GM23338 (cell line): Measurements from ENCODE around the gene EFNA4. TPM values are rescaled to one million over a fixed set of nuclear protein-coding genes. Genes with fewer than 3 reads are reported as not detected.

Source experiments
- ATAC-seq: fragments of 200-7000 bp; cut with Tn5 transposase; 3 replicates; pipeline ENCODE4 v1.9.1; 2020
- DNase-seq: peaks from one replicate; pipeline ENCODE4 v3.0.0-alpha.2; 2015; ENCODE audit warnings: low spot score
- H2AFZ ChIP-seq: fragments of 200-600 bp; sonication (generic); 2 replicates; pipeline ENCODE4 v1.8.0; 2016; ENCODE audit warnings: antibody characterized with exemption, mild to moderate bottlenecking, moderate library complexity
- H3F3A ChIP-seq: fragments of 200-600 bp; sonication (generic); replicated peaks from 2 replicates; pipeline ENCODE4 v1.8.0; 2017; ENCODE audit warnings: antibody characterized with exemption, mixed run types, low read depth
- H3K27ac ChIP-seq: fragments of 200-600 bp; sonication (generic); 2 replicates; pipeline ENCODE4 v1.6.1; 2016; ENCODE audit warnings: low read depth
- H3K27me3 ChIP-seq: fragments of 200-600 bp; sonication (generic); 2 replicates; pipeline ENCODE4 v1.8.0; 2016; ENCODE audit warnings: mild to moderate bottlenecking, mixed run types, moderate library complexity; ENCODE audit not compliant: insufficient read depth
- H3K36me3 ChIP-seq: fragments of 200-600 bp; sonication (generic); 2 replicates; pipeline ENCODE4 v1.8.0; 2016; ENCODE audit warnings: mild to moderate bottlenecking; ENCODE audit not compliant: insufficient read depth
- H3K4me1 ChIP-seq: fragments of 200-600 bp; sonication (generic); 2 replicates; pipeline ENCODE4 v1.8.0; 2016; ENCODE audit warnings: mild to moderate bottlenecking, moderate library complexity; ENCODE audit not compliant: insufficient read depth
- H3K4me2 ChIP-seq: fragments of 200-600 bp; sonication (generic); 2 replicates; pipeline ENCODE4 v1.7.1; 2017; ENCODE audit warnings: mixed run types
- H3K4me3 ChIP-seq: fragments of 200-600 bp; sonication (generic); 2 replicates; pipeline ENCODE4 v1.6.1; 2016; ENCODE audit warnings: mixed run types
- H3K79me2 ChIP-seq: fragments of 200-600 bp; sonication (generic); replicated peaks from 2 replicates; pipeline ENCODE4 v1.8.0; 2017; ENCODE audit warnings: mild to moderate bottlenecking; ENCODE audit not compliant: insufficient read depth
- H3K9me2 ChIP-seq: fragments of 200-600 bp; sonication (generic); 2 replicates; pipeline ENCODE4 v1.8.0; 2017; ENCODE audit not compliant: insufficient read depth
- H4K20me1 ChIP-seq: fragments of 200-600 bp; sonication (generic); replicated peaks from 2 replicates; pipeline ENCODE4 v1.8.0; 2017; ENCODE audit warnings: mild to moderate bottlenecking; ENCODE audit not compliant: insufficient read depth
- H3K27ac Mint-ChIP-seq: 2 replicates; pipeline ENCODE4 v1.8.0; 2020; ENCODE audit warnings: inconsistent platforms, mild to moderate bottlenecking, moderate library complexity, mixed read lengths
- H3K27me3 Mint-ChIP-seq: 3 replicates; pipeline ENCODE4 v1.8.0; 2022; ENCODE audit warnings: low read depth, mild to moderate bottlenecking, moderate library complexity, mixed read lengths, inconsistent platforms; ENCODE audit not compliant: insufficient read depth, poor library complexity
- H3K36me3 Mint-ChIP-seq: 3 replicates; pipeline ENCODE4 v1.8.0; 2021; ENCODE audit warnings: low read depth, mild to moderate bottlenecking, inconsistent platforms, moderate library complexity, mixed read lengths
- H3K4me1 Mint-ChIP-seq: 3 replicates; pipeline ENCODE4 v1.8.0; 2020; ENCODE audit warnings: mild to moderate bottlenecking, inconsistent platforms, mixed read lengths
- H3K4me3 Mint-ChIP-seq: 3 replicates; pipeline ENCODE4 v1.8.0; 2021; ENCODE audit warnings: moderate library complexity, mild to moderate bottlenecking, inconsistent platforms, mixed read lengths
- H3K9me3 Mint-ChIP-seq: 3 replicates; pipeline ENCODE4 v1.8.0; 2020; ENCODE audit warnings: moderate library complexity, mild to moderate bottlenecking, inconsistent platforms, mixed read lengths
- CREB1 ChIP-seq: fragments of 250-450 bp; sonication (Bioruptor Pico); IDR thresholded peaks from 2 replicates; pipeline ENCODE4 v1.5.0; 2020; ENCODE audit warnings: low read depth, mild to moderate bottlenecking, moderate library complexity
- CTCF ChIP-seq, 2 experiments: fragments of 200-600 bp in 1 of 2; sonication (generic) in 1 of 2; conservative IDR thresholded peaks; 2 replicates each; pipeline versions ENCODE4 v1.5.1 to v1.6.1; 2016 to 2017; ENCODE audit warnings: antibody characterized with exemption in 2 of 2, low read depth in 2 of 2, mild to moderate bottlenecking in 2 of 2, moderate library complexity in 1 of 2
- ETS1 ChIP-seq: IDR thresholded peaks from 2 replicates; pipeline ENCODE4 v1.6.1; 2016; ENCODE audit warnings: antibody characterized with exemption
- EZH2 ChIP-seq: fragments of 200-600 bp; sonication (generic); IDR thresholded peaks from one replicate; pipeline ENCODE4 v1.8.0; 2017; ENCODE audit warnings: antibody characterized with exemption, mild to moderate bottlenecking, low read depth; ENCODE audit not compliant: unreplicated experiment
- EZH2phosphoT487 ChIP-seq: fragments of 200-600 bp; sonication (generic); IDR thresholded peaks from one replicate; pipeline ENCODE4 v1.8.1; 2018; ENCODE audit warnings: antibody characterized with exemption; ENCODE audit not compliant: unreplicated experiment
- JUNB ChIP-seq: IDR thresholded peaks from one replicate; pipeline ENCODE4 v1.6.1; 2016; ENCODE audit warnings: antibody characterized with exemption; ENCODE audit not compliant: unreplicated experiment
- NANOG ChIP-seq: IDR thresholded peaks from 2 replicates; pipeline ENCODE4 v1.6.1; 2016; ENCODE audit warnings: antibody characterized with exemption, borderline replicate concordance
- POLR2AphosphoS5 ChIP-seq: IDR thresholded peaks from 2 replicates; pipeline ENCODE4 v1.6.1; 2016; ENCODE audit warnings: antibody characterized with exemption, low read depth
- REST ChIP-seq: IDR thresholded peaks from one replicate; pipeline ENCODE4 v1.6.1; 2018; ENCODE audit warnings: antibody characterized with exemption; ENCODE audit not compliant: unreplicated experiment
- STAT1 ChIP-seq: IDR thresholded peaks from one replicate; pipeline ENCODE4 v1.6.1; 2016; ENCODE audit warnings: antibody characterized with exemption; ENCODE audit not compliant: unreplicated experiment
- ZNF114 ChIP-seq: fragments of 250-450 bp; sonication (Bioruptor Pico); IDR thresholded peaks from 2 replicates; pipeline ENCODE4 v1.5.0; 2020; ENCODE audit warnings: mild to moderate bottlenecking, moderate library complexity
- ZNF331 ChIP-seq: fragments of 250-450 bp; sonication (Bioruptor Pico); IDR thresholded peaks from 2 replicates; pipeline ENCODE4 v1.5.0; 2020; ENCODE audit warnings: low read depth, mild to moderate bottlenecking, moderate library complexity
- ZNF462 ChIP-seq: fragments of 250-450 bp; sonication (Bioruptor Pico); IDR thresholded peaks from 2 replicates; pipeline ENCODE4 v1.5.0; 2020; ENCODE audit warnings: mild to moderate bottlenecking, moderate library complexity
- polyA plus RNA-seq: library from polyadenylated mRNA; unstranded; fragments of >200 nt; fragmentation: Nextera tagmentation; extraction: Ambion mirVana; gene quantifications from 2 replicates; pipeline ENCODE4 v1.2.1, GENCODE V29; 2016
- total RNA-seq: library from RNA; depleted of rRNA; stranded (reverse); fragments of >200 nt; shearing (Covaris generic); gene quantifications from 2 replicates; pipeline ENCODE4 v1.2.3, GENCODE V29; 2014

EFNA4 gene
- total and polyA plus RNA-seq, 2 experiments from 2014 or later = 11.1 to 22.9 TPM

GRCh38 chr1:155105604-155106011, 42.1 kb downstream of the EFNA4 start:
- H3K27ac ChIP-seq = no peak overlapping the region
- H3K9me3 Mint-ChIP-seq = no peaks in the 10 kb centered on the region
- H3K4me1 Mint-ChIP-seq = no peaks in the 10 kb centered on the region
- no peaks in the 10 kb centered on the region for H3K9me2 ChIP-seq
- ATAC-seq (no peak), DNase-seq (no peak)
- H4K20me1 ChIP-seq = no peaks in the 10 kb centered on the region
- no peaks in the 10 kb centered on the region for H3K36me3 Mint-ChIP-seq
- no peaks in the 10 kb centered on the region for H3K79me2 ChIP-seq
- H3K27me3 Mint-ChIP-seq = peaks cover 1% of the 10 kb centered on the region
- no peaks in the 10 kb centered on the region for H3K36me3 ChIP-seq
- no peak overlapping the region for H2AFZ ChIP-seq
- no peak overlapping the region for H3K27ac Mint-ChIP-seq
- H3K4me2 ChIP-seq = no peak overlapping the region
- TF ChIP-seq ZNF331 (no peak), POLR2AphosphoS5 (no peak), STAT1 (no peak), NANOG (no peak), EZH2phosphoT487 (no peak), EZH2 (no peak), ETS1 (no peak), JUNB (no peak), REST (no peak), CTCF (conservative IDR thresholded peaks at IDR 0.05; ENCODE audit: low read depth in 2 of 2) (no peak), CREB1 (CRISPR knock-in tag) (no peak), ZNF114 (no peak), ZNF462 (CRISPR knock-in tag) (no peak)
- no peak overlapping the region for H3K4me3 Mint-ChIP-seq
- no peaks in the 10 kb centered on the region for H3F3A ChIP-seq
- H3K4me1 ChIP-seq = no peaks in the 10 kb centered on the region
- H3K4me3 ChIP-seq = no peak overlapping the region
- H3K27me3 ChIP-seq = no peaks in the 10 kb centered on the region
